Stimulated activated CD4-positive, alpha-beta T cell treated with anti-CD3 and anti-CD28 coated beads, Interleukin-1b, Interleukin-23, amount 100 ng/mL, for 1 hour (primary cell): ENCODE measurements around the gene NRDC.
A peak's percentile ranks its signal among the peaks of the same experiment; 100 is the strongest.

Experiments used
- DNase-seq, 2 donors: peaks; one replicate each; pipeline ENCODE4 v3.0.0-alpha.2; 2020; ENCODE audit warnings: low read depth in 2 of 2

NRDC gene, protein sequence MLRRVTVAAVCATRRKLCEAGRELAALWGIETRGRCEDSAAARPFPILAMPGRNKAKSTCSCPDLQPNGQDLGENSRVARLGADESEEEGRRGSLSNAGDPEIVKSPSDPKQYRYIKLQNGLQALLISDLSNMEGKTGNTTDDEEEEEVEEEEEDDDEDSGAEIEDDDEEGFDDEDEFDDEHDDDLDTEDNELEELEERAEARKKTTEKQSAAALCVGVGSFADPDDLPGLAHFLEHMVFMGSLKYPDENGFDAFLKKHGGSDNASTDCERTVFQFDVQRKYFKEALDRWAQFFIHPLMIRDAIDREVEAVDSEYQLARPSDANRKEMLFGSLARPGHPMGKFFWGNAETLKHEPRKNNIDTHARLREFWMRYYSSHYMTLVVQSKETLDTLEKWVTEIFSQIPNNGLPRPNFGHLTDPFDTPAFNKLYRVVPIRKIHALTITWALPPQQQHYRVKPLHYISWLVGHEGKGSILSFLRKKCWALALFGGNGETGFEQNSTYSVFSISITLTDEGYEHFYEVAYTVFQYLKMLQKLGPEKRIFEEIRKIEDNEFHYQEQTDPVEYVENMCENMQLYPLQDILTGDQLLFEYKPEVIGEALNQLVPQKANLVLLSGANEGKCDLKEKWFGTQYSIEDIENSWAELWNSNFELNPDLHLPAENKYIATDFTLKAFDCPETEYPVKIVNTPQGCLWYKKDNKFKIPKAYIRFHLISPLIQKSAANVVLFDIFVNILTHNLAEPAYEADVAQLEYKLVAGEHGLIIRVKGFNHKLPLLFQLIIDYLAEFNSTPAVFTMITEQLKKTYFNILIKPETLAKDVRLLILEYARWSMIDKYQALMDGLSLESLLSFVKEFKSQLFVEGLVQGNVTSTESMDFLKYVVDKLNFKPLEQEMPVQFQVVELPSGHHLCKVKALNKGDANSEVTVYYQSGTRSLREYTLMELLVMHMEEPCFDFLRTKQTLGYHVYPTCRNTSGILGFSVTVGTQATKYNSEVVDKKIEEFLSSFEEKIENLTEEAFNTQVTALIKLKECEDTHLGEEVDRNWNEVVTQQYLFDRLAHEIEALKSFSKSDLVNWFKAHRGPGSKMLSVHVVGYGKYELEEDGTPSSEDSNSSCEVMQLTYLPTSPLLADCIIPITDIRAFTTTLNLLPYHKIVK

DNA sequence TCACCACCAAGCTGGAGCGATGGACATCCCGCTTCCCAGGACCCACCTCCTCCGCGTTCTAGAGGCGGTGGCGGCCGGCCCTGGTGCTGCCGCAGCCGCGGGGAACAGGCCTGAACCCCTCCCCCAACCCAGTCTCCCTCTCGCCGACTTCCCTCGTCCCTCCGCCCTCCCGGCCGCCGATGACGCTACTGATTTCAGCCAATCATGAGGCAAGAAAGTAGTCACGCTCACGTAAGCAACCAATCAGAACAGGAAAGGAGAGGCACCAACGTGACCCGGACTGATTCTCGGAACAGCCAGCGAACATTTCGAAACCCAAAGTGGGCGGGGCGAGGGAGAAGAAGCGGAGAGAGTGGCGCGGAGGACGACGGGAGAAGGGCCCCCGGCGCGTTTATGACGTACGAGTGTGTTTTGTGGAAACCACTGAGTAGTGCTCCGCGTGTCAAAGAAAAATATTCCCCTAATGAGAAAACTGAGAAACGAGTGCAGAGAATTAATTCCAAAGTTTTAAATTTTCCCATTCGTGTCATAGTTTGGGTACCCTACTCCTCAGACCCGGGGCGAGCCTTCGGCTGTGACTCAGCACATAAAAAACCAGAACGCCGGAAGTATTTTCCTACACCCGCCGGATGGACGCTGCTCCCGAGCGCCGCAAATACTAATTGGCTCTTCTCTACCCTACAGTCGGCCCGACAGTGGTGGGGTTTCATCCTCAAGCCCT, at the start of gene NRDC:
TSS of gene NRDC (minus strand) at position 112 of the 721 bp plus-strand sequence. CDS start 112 bp downstream, outside the sequence.
- peak; percentile 96 to 98 for DNase-seq

DNA sequence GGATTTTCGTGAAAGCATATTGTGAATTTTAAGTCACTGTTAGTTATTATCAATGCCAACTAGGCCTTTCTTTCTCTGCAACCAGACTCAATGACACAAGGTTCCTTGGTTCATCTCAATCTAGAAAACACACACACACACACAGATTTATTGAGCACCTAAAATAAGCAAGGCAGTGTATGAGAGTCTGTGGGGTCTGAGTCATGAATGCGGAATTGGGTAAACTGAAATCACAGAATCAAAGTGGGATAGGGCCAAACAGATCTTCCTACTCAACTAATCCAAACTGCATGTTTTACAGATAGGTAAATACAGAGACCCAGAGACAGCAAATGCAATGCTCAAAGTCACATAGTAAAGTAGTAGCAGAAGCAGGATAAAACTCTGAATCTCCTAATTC, 48.5 kb upstream of the NRDC start:
- DNase-seq: no peak

DNA sequence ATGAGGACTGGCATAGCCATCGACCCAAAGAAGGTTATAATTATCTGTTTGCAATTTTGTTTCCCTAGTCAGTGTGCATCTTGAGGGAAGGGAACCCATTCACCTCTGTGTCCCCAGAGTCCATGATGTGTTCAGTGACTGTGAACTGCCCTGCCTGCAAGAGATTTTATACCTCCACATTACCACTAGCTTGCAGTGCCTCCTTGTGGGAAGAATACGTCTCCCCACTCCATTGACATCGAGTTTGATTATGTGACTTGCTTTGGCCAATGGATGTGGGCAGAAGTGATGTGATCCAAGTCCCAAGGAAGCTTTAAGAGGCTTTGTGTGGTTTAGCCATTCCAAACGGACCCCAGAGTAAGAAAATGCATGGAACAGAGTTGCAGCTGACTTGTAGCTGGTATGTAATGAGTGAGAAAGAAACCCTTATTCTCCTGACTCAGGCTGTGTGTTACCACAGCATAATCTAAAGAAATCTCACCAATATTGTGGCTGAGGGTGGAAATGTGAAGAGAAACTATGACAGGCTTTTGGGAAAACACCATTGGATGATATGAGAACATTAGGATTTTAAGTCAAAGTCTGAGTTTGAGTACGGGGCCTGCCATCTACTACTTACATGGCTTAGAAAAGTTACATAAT, 47.8 kb upstream of the NRDC start:
- DNase-seq: no peak

DNA sequence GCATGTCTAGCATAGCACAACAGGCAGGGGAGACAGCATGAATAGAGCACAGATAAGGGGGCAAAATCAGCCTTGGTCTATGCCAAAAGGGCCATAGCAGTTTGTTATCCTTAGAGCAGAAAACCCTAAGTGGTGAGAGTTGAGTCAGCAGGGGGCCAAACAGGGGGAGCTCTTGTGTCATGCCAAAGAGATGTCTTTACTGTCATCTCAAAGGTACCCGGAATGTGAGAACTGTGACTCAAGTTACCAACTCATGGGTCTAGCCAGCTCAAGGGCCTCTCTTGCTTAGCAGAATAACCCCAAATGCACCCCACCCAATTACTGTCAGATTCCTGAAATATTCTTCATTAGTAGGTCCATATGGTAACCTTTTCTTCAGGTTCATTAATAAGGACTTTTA, 45.9 kb upstream of the NRDC start:
- no peak for DNase-seq

DNA sequence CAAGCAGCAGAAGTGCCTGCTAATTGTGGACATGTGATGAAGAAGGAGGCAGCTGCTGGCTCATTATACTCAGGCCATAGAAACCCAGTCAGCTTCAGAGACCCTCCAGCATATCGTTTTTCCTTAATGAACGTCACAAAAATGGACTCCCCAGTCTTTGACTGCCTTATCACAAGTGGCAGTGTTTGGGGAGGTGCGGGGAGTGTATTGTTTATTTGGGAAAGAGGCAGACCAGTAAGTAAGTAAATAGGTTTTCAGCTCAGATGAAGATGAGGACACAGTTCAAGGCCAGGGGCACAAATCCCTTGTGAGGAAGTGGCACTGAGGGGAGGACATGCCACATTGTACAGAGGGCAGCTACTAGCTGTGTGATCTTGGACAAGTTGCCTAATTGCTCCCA, 43.5 kb upstream of the NRDC start:
- no peak for DNase-seq

DNA sequence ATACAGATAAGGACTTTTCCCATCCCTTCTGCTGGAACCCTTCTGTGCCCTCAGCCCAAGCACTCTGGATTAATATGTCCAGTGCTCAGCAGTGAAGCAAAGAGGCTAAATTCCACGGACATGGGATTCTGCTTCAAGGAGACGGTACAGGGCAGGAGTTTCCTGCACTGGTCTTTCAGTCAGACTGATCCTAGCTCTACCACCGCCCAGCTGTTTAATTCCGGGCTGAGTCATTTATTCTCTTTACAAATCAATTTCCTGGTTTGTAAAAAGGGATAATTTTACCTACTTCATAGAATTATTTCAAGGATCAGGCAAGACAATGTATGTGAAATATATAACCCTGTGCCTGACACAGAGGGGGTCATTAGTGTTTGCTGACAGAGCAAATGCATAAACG, 41.6 kb upstream of the NRDC start:
- DNase-seq: no peak

DNA sequence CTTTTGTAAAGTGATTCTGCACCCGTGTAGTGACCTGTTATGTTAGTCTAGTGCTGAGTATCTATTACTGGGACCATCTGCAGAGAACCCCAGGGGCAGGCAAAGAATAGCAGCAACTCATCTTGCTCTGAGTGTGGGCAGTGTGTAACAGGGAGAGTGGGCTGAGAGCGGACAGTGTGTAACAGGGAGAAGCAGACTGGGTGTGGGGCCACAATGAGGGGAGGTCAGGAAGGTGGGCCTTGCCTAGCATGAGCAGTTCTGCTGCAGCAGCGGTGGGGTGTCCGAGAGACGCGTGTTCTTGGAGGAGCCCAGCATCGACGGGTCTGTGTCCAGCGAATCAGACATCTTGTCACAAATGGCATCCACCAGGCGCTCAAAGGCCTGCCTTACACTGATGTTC, 41.2 kb upstream of the NRDC start:
- no peak for DNase-seq

DNA sequence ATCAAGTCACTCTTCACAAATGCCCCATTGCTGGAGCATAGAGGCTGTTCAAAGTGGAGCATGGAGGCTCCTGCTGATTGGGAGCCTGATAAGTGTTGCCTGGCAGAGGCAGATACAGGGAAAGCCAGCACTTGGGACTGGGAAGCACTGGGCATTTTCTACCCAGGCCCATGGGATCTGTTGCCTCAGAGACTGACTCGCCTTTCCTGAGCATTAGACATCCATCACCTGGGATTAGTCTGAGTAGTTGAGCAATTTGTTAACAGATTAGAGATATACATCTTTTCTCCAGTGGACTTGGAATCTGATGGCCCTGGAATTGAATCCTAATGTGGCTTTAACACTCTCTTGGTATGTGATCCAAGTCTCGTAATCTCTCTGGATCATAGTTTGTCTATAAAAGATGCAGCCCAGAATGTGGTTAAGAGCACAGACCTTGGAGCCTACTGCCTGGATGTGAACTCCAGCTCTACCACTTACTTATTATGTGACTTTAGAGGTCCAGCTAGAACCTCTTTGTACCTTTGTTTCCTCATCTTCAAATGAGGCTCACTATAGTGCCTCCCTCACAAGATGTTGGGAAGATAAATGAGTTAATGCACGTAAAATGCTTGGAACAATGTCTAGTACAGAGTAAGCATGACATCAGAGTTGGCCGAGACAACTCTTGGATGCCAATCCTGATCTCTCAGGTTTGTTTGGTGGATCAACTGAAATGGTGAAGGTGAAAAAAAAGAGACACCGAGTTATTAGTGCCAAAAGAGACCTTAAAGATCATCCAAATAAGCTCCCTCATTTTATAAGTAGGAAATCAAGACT, 38.3 kb upstream of the NRDC start:
- DNase-seq: no peak

DNA sequence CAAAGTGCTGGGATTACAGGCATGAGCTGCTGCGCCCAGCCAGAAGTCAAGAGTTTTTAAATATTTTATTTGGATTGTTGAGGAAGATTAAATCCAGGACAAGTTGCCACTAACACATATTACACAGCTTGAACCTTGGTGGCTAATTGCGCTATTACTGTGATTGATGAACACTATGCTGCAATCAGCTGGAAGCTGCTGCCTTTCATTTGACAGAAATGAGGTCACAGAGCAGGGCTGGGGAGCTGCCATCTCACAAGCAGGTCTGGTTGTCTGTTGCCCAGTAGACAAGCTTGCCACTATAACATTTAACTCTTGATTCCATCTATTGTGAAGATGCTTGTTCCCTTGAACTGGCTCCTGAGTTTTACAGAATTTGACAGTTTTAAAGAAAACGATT, 37.4 kb upstream of the NRDC start:
- DNase-seq: no peak

DNA sequence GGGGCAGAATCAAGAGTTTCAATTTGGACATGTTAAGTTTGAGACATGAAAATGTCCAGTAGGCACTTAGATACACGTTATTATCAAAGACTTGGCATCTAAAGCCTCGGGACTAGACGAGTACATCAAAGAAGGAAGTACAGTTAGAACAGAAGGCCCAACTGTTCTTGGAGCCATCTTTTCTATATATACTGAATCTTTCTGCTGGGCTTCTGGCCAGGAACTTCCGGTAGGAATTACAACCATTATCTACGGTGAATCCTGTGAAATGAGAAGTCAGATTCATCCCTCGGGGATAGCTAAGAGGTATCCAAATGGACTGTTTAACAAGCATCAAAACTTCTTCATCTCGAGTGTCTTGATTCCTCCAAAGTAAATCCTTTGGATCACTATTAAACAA, 34.4 kb upstream of the NRDC start:
- DNase-seq: no peak

DNA sequence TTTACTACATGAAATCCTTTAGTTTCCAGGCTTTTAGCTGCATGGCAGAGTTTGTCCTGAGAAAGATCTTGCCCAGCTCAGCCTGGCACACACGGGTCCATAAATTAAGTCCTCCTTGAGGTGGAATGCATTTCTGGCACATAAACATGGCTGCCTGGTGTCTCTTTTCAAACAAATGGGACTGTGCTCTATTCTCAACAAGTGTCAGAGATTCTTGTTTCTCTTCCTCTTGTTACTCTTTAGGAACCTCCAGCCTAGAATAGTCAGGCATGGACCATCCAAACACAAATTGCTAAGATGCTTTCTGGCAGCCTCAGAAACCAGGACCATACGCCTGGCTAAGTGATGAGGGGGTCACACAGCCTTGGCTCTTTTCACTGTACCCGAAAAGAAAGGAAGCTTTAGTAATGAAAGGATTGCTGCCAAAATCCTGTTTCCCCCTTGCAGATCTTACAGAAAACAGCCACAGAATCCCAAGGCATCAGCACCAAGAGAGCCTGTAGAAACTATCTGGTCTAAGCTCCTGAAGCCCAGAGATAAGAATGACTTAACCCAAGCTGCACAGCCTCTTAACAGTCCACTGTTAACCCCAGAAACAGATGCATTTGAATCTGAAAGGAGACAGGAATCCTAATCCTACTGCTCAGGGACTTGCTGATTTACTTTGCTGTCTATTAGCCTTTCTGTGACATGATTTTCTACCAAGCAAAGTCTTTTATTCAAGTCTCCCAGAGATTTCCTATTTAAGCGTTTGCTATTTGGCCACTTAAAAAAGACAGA, 31.9 kb upstream of the NRDC start:
- DNase-seq: no peak

DNA sequence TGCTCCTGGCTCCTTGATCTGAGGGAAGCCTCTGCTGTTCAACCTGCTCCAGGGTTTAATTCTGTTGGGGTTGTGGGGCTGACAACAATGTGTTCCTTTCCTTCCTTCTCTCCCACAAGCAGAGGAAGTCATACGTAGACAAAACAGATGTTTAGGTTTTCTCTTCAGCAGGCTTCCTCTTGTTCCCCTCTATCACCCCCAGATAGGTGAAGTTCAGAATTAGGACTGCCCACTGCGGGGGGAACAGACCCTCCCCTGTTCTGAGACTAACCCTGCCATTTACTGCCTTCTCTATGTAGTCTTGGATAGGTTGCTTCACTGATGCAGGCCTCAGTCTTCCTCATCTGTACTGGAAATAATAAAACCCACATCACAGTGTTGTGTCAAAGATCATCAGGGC, 30.0 kb upstream of the NRDC start:
- no peak for DNase-seq

DNA sequence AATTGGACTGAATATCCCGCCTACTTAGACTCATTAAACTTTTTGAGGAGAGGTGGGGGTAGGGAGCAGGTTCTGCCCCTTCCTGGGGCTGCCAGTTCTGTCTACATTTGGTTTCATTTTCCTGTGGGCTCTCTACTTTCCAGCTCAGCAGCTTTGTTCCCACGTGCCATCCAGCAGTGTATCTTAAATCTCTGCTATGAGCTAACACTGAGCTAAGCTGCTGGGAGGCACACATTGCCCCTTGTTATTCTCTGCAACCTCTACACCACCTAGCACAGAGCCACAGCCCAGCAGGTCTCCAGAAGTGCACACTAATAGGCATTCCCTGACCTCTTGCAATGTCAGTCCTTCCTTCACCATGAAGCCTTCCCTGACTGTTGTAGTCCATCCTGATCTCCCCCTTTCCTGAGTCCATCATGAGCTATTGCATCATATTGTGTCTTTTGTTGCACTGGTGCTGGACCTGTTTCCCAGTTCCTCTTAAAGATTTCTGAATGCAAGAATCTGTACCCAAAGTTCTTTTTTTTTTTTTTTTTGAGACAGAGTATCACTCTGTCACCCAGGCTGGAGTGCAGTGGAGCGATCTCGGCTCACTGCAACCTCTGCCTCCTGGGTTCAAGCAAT, 28.7 kb upstream of the NRDC start:
- no peak for DNase-seq

DNA sequence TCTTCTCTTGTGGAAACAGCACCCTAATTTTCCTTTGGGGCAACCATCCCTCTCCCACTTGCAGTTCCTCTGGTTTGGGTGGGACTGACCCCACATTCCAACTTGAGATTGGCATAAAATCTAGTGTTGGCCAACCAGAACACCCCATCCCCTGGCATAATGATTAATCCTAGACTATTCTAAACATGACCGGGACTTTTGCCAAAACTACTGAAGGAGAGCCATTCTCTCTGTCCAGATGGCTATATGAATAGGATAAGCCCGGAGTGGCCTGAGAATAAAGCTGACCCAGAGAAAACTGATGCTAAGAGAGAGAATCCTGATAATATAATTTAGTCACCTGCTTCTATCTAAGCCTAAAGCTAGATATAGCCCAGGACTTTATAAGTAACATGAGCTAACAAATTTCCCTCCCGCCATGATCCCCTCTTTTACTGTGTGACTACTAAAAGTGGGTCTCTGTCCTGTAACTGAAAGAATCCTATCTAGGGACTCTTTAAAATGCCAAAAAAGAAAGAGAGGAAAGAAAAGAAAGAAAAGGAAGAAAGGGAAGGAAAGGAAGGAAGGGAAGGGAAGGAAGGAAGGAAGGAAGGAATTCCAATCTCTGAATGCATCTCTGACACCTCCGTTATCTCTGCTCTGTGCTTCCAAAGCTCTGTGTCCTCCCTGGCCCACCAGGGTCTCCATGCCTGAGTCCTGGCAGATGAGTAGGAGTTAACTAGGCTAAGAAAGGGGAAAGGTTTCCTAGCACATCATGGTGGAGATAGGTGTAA, 28.0 kb upstream of the NRDC start:
- no peak for DNase-seq

DNA sequence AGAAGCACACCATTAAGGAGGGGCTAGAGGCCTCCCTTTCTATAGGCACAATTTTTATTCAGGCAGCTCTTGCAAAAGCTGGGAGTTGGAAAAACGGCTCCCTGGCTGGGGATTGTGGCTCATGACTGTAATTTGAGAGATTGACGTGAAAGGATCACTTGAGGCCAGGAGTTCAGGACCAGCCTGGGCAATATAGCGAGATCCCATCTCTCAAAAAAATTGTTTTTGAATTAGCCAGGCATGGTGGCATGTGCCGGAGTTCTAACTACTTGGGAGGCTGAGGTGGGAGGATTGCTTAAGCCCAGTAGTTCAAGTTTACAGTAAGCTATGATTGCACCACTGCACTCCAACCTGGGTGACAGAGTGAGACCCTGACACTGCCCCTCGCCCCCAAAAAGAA, 23.9 kb upstream of the NRDC start:
- DNase-seq: no peak

DNA sequence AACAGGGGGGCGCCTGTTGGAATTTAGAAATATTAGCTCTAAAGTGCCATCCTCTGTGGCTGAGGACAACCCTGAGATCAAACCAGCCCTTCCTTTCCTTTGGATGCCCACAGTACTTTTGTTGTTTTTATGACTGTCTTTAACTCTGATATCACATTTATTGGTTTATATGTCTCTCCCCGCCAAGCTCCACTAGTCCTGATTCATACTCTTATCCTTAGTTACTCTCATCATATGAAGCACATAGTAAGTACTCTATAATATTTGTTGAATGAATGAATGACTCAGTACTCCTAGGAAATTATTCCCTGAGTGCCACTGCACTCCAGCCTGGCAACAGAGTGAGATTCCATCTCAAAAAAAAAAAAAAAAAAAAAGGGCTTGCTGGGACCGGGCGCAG, 22.6 kb upstream of the NRDC start:
- DNase-seq: no peak

DNA sequence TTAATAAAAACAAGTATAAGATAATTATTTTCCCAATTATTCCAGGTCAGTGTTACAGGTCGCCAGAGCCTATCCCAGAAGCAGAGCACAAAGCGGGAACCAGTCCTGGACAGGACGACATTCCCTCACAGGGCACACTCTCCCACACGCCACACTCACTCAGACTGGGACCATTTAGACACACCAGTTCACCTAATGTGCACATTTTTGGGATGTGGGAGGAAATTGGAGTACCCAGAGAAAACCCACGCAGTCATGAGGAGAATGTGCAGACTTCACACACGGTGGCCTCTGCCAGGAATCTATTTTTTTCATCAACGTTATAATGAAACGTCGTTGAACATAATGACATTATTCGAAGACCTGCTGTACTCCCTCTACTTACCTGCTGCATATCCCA, 20.5 kb upstream of the NRDC start:
- no peak for DNase-seq

DNA sequence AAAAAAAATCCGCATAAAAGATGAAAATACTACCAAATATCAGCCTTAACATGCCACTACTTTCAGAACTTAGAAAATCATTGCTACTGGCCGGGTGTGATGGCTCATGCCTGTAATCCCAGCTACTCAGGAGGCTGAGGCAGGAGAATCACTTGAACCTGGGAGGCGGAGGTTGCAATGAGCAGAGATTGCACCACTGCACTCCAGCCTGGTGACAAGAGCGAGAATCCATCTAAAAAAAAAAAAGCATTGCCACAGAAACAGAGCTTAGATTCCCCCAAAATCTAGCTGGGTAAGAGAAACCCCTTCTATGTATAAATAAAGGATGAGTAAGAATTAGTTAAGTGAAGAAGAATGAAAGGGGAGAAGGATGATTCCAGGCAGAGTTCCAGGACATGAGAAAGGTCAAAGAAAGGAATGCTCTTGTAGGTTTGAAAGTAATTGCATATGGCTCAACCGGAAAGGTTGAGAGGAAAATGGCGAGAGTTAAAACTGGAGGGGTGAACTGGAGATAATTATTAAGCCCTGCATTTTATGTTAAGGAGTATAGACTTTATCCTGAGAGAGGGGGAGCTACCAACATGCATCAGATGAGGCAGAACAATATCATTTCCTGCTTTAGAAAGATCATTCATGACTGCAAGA, 19.7 kb upstream of the NRDC start:
- DNase-seq: no peak
